PC-3 (cell line): Measurements from ENCODE around the gene LATS1.

Experiments
- CTCF ChIP-seq: fragments of 300-600 bp; sonication (generic); conservative IDR thresholded peaks from 2 replicates; pipeline ENCODE4 v1.5.1; 2017; ENCODE audit warnings: antibody characterized with exemption, low read depth, mild to moderate bottlenecking, low read length
- EZH2 ChIP-seq: fragments of 300-600 bp; sonication (generic); IDR thresholded peaks from one replicate; pipeline ENCODE4 v1.6.1; 2017; ENCODE audit warnings: antibody characterized with exemption, mild to moderate bottlenecking, low read length; ENCODE audit not compliant: unreplicated experiment
- EZH2phosphoT487 ChIP-seq: fragments of 300-600 bp; sonication (generic); IDR thresholded peaks from 2 replicates; pipeline ENCODE4 v1.6.1; 2018; ENCODE audit warnings: mild to moderate bottlenecking, antibody characterized with exemption, low read length, borderline replicate concordance

GRCh38 chr6:149749594-149750135 lies 31.8 kb upstream of the LATS1 start, which contains the start of gene PCMT1:
- no peak for TF ChIP-seq CTCF
- TF ChIP-seq EZH2: no peak
- TF ChIP-seq EZH2phosphoT487: no peak
